ENCODE data around the gene MRPL58. TPM values are rescaled to one million over a fixed set of nuclear protein-coding genes. Genes with fewer than 3 reads are reported as not detected.

The MRPL58 gene
- total and polyA plus RNA-seq, 10 of the 15 experiments (the other 5 are each of a cell fraction or from before 2014, with no cell fraction given): 23.0 to 64.3 (median 51.9) TPM

DNA sequence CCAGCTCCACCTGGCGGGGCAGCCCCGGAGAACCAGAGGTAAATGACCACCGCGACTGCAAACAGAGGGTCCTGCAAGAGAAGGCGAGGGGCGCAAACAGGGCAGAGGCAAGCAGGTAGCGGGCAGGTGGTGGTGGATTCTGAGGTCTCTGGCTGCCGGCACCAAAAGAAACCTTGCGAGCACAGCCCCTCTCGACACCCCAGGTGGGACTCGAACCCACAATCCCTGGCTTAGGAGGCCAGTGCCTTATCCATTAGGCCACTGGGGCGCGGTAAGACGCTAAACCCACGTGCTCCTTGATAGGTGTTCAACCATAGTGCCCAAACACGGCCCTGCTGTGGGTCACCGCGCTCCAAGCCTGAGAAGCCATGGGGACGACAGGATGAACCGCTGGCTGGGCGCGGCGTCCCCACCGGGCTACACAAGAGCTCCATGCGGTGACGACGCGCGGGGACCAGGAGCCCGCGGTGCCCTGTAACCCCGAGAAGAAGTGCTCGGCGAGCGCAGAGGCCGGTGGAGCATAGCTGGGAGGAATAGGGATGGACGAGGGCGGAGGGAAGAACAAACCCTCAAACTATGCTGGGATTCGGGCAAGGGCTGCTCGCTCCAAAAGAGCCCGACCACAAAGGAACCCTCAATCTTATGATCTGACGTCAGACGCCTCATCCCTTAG, 21.9 kb downstream of the MRPL58 start (continued):
- TF ChIP-seq CBX5 (IDR thresholded peaks at IDR 0.05; ENCODE audit: low read depth): no peak
- no peak for TF ChIP-seq HDAC6 (IDR thresholded peaks at IDR 0.05; ENCODE audit: unreplicated experiment)
- TF ChIP-seq ESRRA (IDR thresholded peaks at IDR 0.05; ENCODE audit: low read length): no peak
- TF ChIP-seq, protein P1, sequence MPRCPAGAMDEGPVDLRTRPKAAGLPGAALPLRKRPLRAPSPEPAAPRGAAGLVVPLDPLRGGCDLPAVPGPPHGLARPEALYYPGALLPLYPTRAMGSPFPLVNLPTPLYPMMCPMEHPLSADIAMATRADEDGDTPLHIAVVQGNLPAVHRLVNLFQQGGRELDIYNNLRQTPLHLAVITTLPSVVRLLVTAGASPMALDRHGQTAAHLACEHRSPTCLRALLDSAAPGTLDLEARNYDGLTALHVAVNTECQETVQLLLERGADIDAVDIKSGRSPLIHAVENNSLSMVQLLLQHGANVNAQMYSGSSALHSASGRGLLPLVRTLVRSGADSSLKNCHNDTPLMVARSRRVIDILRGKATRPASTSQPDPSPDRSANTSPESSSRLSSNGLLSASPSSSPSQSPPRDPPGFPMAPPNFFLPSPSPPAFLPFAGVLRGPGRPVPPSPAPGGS (IDR thresholded peaks at IDR 0.05; ENCODE audit: borderline replicate concordance, insufficient read depth, low read depth, low read length, poor library complexity, severe bottlenecking): no peak
- TF ChIP-seq, protein P2, sequence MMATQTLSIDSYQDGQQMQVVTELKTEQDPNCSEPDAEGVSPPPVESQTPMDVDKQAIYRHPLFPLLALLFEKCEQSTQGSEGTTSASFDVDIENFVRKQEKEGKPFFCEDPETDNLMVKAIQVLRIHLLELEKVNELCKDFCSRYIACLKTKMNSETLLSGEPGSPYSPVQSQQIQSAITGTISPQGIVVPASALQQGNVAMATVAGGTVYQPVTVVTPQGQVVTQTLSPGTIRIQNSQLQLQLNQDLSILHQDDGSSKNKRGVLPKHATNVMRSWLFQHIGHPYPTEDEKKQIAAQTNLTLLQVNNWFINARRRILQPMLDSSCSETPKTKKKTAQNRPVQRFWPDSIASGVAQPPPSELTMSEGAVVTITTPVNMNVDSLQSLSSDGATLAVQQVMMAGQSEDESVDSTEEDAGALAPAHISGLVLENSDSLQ (IDR thresholded peaks at IDR 0.05): no peak
- TF ChIP-seq GATAD2B (conservative IDR thresholded peaks at IDR 0.05; ENCODE audit: low read depth): no peak
- 0 out of 2 replicates have a peak, but pooled peaks have one; percentile 19 for TF ChIP-seq BCL11A (IDR thresholded peaks at IDR 0.05; ENCODE audit: low read depth, low read length)
- TF ChIP-seq FOXM1 (IDR thresholded peaks at IDR 0.05; ENCODE audit: low read depth, low read length): no peak
- peak; percentile 16 for TF ChIP-seq SP1 (IDR thresholded peaks at IDR 0.05; ENCODE audit: low read depth, low read length)
- no peak for TF ChIP-seq SPI1 (IDR thresholded peaks at IDR 0.05; ENCODE audit: borderline replicate concordance, insufficient read depth, low read depth, low read length)
- no peak for TF ChIP-seq EZH2 (IDR thresholded peaks at IDR 0.05; ENCODE audit: borderline replicate concordance, control insufficient read depth, low read depth, low read length)
- TF ChIP-seq, protein P3, sequence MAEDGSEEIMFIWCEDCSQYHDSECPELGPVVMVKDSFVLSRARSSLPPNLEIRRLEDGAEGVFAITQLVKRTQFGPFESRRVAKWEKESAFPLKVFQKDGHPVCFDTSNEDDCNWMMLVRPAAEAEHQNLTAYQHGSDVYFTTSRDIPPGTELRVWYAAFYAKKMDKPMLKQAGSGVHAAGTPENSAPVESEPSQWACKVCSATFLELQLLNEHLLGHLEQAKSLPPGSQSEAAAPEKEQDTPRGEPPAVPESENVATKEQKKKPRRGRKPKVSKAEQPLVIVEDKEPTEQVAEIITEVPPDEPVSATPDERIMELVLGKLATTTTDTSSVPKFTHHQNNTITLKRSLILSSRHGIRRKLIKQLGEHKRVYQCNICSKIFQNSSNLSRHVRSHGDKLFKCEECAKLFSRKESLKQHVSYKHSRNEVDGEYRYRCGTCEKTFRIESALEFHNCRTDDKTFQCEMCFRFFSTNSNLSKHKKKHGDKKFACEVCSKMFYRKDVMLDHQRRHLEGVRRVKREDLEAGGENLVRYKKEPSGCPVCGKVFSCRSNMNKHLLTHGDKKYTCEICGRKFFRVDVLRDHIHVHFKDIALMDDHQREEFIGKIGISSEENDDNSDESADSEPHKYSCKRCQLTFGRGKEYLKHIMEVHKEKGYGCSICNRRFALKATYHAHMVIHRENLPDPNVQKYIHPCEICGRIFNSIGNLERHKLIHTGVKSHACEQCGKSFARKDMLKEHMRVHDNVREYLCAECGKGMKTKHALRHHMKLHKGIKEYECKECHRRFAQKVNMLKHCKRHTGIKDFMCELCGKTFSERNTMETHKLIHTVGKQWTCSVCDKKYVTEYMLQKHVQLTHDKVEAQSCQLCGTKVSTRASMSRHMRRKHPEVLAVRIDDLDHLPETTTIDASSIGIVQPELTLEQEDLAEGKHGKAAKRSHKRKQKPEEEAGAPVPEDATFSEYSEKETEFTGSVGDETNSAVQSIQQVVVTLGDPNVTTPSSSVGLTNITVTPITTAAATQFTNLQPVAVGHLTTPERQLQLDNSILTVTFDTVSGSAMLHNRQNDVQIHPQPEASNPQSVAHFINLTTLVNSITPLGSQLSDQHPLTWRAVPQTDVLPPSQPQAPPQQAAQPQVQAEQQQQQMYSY (CRISPR knock-in tag; IDR thresholded peaks at IDR 0.05): no peak
- TF ChIP-seq KLF5 (IDR thresholded peaks at IDR 0.05; ENCODE audit: partially characterized antibody): no peak
- TF ChIP-seq, protein P4, sequence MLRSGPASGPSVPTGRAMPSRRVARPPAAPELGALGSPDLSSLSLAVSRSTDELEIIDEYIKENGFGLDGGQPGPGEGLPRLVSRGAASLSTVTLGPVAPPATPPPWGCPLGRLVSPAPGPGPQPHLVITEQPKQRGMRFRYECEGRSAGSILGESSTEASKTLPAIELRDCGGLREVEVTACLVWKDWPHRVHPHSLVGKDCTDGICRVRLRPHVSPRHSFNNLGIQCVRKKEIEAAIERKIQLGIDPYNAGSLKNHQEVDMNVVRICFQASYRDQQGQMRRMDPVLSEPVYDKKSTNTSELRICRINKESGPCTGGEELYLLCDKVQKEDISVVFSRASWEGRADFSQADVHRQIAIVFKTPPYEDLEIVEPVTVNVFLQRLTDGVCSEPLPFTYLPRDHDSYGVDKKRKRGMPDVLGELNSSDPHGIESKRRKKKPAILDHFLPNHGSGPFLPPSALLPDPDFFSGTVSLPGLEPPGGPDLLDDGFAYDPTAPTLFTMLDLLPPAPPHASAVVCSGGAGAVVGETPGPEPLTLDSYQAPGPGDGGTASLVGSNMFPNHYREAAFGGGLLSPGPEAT (IDR thresholded peaks at IDR 0.05; ENCODE audit: low read depth): no peak; the same call in 1 of the 2 replicates
- TF ChIP-seq, protein P5, sequence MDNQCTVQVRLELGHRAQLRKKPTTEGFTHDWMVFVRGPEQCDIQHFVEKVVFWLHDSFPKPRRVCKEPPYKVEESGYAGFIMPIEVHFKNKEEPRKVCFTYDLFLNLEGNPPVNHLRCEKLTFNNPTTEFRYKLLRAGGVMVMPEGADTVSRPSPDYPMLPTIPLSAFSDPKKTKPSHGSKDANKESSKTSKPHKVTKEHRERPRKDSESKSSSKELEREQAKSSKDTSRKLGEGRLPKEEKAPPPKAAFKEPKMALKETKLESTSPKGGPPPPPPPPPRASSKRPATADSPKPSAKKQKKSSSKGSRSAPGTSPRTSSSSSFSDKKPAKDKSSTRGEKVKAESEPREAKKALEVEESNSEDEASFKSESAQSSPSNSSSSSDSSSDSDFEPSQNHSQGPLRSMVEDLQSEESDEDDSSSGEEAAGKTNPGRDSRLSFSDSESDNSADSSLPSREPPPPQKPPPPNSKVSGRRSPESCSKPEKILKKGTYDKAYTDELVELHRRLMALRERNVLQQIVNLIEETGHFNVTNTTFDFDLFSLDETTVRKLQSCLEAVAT (IDR thresholded peaks at IDR 0.05): peak; percentile 7; the same call in 1 of the 2 replicates
- TF ChIP-seq NFYB (IDR thresholded peaks at IDR 0.05; ENCODE audit: insufficient read depth, low read depth, low read length): no peak
- TF ChIP-seq HDAC2 (IDR thresholded peaks at IDR 0.05): no peak
- no peak for TF ChIP-seq RCOR1 (conservative IDR thresholded peaks at IDR 0.05; ENCODE audit: low read depth, low read length)
- no peak; the same call in 1 of the 2 replicates for TF ChIP-seq FOXK2 (IDR thresholded peaks at IDR 0.05)
- TF ChIP-seq NFYA (IDR thresholded peaks at IDR 0.05; ENCODE audit: borderline replicate concordance, low read depth, low read length): no peak

Data from GM12878 (cell line).